Tibial artery (tissue), 4 donors: ENCODE measurements around the gene SNAPC2.

Source experiments
- DNase-seq, 2 donors: peaks; one replicate each; pipeline ENCODE4 v3.0.0-alpha.2; 2019
- H3K27ac ChIP-seq, 2 donors: fragments of 200-600 bp; sonication (generic) in 1 of 2; 1 replicate in 1 of 2; 2 replicates in 1 of 2; pipeline ENCODE4 v1.5.1; 2018 to 2019; ENCODE audit warnings: mild to moderate bottlenecking in 1 of 2
- H3K27me3 ChIP-seq, 2 donors: fragments of 200-600 bp; sonication (generic) in 1 of 2; one replicate each; pipeline versions ENCODE4 v1.5.1 to v1.6.0; 2016 to 2019
- H3K36me3 ChIP-seq, 3 donors: fragments of 200-600 bp; sonication (generic) in 2 of 3; one replicate each; pipeline ENCODE4 v1.5.1; 2016 to 2019; ENCODE audit warnings: mild to moderate bottlenecking in 2 of 3
- H3K4me1 ChIP-seq, 4 donors: fragments of 200-600 bp; sonication (generic) in 2 of 4; 1 replicate in 3 of 4; 2 replicates in 1 of 4; pipeline ENCODE4 v1.5.1; 2016 to 2019
- H3K4me3 ChIP-seq, 2 donors: fragments of 200-600 bp; sonication (generic) in 1 of 2; 1 replicate in 1 of 2; 2 replicates in 1 of 2; pipeline ENCODE4 v1.5.1; 2018 to 2019; ENCODE audit warnings: mild to moderate bottlenecking in 2 of 2
- H3K9me3 ChIP-seq, 3 donors: fragments of 200-600 bp; sonication (generic) in 1 of 3; one replicate each; pipeline ENCODE4 v1.5.1; 2016 to 2019
- intact Hi-C: fragments of 100-400 bp; cut with DNase I; formaldehyde crosslinking; loops from one replicate; pipeline ENCODE4 v1.15.0; 2023; ENCODE audit warnings: low total_unique reads
- TF ChIP-seq, protein P1 (sequence below), 2 experiments: fragments of 200-600 bp in 1 of 2; fragments of 450-650 bp in 1 of 2; IDR thresholded peaks; one replicate each; pipeline ENCODE4 v1.5.1; 2017 to 2019; ENCODE audit warnings: antibody characterized with exemption in 2 of 2, mild to moderate bottlenecking in 1 of 2, moderate library complexity in 1 of 2

The SNAPC2 gene

DNA sequence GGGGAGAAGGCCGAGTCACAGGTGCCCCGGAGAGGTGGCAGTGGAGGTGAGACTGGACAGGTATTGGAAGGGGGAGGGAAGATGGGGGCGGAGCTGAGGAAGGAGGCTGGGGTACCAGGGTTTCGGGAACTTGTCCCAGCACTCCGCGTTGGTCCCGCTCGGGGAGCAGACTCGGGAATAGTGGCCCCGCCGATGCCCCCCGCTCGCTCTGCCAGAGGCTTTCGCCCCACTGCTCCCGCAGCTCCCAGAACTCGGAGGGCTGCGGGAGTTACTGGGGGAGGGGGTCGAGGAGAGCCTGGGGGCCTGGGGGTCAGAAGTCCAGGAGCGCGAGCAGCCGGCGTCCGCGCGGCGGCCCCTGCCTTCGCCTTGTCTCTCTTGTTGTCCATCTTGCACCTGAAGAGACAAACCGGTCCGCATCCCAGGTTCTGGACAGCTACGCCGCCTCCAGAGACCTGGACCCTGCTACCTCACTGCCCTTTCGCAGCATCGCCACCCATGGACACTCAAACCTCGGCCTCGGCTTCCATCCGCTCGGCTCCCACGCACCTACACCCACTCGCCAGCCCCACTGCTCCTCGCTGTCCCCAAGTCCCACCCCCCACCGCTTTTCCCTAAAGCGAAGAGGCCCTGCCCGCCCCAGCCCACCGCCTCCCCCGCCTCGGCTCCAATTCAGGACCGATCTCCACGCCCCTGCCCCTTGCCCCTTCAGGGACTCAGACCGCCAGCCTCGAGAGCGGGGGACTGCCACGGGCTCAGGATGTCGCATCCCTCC is 46.6 kb upstream of the SNAPC2 start:
- Histone ChIP-seq H3K4me3 (peak overlapping the region in 1 of 2 donors; percentile 30), H3K9me3 (no peaks in the 10 kb centered on the region), H3K36me3 (no peaks in the 10 kb centered on the region), H3K27me3 (peaks cover 0 to 38% of the 10 kb centered on the region in 2 donors), H3K27ac (no peak overlapping the region), H3K4me1 (peaks cover 0 to 59% (median 40%) of the 10 kb centered on the region in 4 donors)
- TF ChIP-seq, protein P1, sequence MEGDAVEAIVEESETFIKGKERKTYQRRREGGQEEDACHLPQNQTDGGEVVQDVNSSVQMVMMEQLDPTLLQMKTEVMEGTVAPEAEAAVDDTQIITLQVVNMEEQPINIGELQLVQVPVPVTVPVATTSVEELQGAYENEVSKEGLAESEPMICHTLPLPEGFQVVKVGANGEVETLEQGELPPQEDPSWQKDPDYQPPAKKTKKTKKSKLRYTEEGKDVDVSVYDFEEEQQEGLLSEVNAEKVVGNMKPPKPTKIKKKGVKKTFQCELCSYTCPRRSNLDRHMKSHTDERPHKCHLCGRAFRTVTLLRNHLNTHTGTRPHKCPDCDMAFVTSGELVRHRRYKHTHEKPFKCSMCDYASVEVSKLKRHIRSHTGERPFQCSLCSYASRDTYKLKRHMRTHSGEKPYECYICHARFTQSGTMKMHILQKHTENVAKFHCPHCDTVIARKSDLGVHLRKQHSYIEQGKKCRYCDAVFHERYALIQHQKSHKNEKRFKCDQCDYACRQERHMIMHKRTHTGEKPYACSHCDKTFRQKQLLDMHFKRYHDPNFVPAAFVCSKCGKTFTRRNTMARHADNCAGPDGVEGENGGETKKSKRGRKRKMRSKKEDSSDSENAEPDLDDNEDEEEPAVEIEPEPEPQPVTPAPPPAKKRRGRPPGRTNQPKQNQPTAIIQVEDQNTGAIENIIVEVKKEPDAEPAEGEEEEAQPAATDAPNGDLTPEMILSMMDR (IDR thresholded peaks at IDR 0.05): no peak
- no peak for DNase-seq
- intact Hi-C loops: no loop called here

DNA sequence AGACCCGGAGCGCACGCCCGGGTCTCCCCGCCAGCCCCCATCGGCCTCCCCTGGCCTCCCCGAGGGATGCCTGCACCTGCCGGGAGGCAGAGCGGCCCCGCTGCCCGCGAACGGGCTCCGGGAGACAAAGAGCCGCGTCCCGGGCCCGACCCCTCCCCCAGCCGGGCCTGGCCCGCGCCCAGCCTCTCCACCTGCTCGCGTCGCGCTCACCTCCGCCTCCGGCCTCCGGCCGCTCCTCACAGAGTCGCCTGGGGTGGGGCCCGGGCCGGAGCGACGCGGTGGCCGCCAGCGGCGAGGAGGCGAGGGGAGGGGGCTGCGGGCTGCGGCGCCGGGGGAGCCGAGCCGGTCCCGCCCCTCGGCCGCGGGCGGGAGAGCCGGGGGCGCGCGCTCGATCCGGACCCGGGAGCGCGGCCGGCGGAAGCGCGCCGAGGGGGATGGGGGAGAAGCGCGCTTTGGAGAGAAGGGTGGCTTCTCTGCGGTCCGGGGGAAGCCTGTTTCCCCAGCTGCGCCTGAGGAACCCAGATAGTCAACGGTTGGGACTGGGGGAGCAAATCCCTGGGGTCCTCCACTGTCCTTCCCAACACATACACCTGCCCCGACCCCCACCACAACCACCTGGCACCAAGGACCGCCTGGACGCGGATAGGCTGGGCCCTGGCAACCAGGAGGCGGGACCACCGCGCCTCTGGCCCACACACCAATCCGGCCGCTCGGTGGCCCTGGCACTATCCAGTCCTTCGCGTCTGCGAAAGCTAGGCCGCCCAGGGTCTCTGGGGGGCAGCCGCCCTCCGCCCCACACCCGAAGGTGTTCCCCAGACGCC is 45.9 kb upstream of the SNAPC2 start, which contains the start of gene PRR36:
Gene PRR36, minus strand, starts transcription at position 315 of the 821 bp plus-strand sequence. CDS start 701 bp downstream, outside the sequence.
- intact Hi-C loops: no loop called here
- H3K4me1 ChIP-seq: peaks cover 0 to 51% (median 32%) of the 10 kb centered on the region in 4 donors
- no peaks in the 10 kb centered on the region for H3K9me3 ChIP-seq
- H3K4me3 ChIP-seq: peak within 1 kb of the TSS in 1 of 2 donors; percentile 30
- no peak for DNase-seq
- peaks cover 0 to 45% of the 10 kb centered on the region in 2 donors for H3K27me3 ChIP-seq
- H3K27ac ChIP-seq: no peak within 1 kb of the TSS
- no peaks in the 10 kb centered on the region for H3K36me3 ChIP-seq
- TF ChIP-seq, protein P1 (IDR thresholded peaks at IDR 0.05): no peak

DNA sequence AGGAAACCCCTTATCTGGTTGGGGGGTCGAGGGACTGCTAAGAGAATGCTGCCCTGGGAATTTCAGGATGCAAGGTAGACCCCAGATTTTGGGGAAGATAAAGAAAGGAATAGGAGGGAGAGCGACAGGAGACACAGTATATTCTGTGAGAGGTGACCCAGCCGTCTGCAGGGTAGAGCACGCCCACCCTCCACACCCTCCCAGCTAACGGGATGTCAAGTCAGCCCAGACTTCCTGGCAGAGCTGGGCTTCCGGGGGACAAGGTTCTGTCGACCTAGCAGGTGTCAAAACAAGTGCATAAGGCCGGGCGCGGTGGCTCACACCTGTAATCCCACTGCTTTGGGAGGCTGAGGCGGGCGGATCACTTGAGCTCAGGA is 45.3 kb upstream of the SNAPC2 start:
- no peak overlapping the region for H3K4me3 ChIP-seq
- peaks cover 0 to 48% of the 10 kb centered on the region in 2 donors for H3K27me3 ChIP-seq
- H3K36me3 ChIP-seq: no peaks in the 10 kb centered on the region
- DNase-seq: no peak
- TF ChIP-seq, protein P1 (IDR thresholded peaks at IDR 0.05): no peak
- no peaks in the 10 kb centered on the region for H3K9me3 ChIP-seq
- peaks cover 0 to 45% (median 26%) of the 10 kb centered on the region in 4 donors for H3K4me1 ChIP-seq
- no peak overlapping the region for H3K27ac ChIP-seq
- intact Hi-C loops: no loop called here

DNA sequence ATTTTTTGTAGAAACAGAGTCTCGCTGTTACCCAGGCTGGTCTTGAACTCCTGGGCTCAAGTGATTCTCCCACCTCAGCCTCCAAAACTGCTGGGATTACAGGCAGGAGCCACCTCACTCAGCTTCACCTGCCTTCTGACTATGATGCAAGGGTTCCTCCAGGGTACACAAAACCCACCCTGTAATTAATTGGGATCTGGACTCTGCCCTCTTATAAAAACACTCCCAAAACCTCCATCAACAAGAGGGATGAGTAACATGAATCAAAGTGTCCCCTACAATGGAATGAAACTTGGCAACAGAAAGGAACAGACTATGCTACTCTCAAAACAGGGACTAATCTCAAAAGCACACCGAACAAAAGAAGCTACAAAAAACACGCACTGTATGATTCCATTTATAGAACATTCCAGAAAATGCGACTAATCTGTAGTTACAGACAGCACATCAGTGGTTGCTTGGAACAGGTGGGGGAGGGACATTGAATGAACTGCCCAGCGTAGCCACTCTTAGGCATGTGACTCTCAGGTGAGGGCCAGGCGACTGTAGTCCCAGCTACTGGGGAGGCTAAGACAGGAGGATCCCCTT is 42.8 kb upstream of the SNAPC2 start:
- peaks cover 0 to 42% of the 10 kb centered on the region in 2 donors for H3K27me3 ChIP-seq
- TF ChIP-seq, protein P1 (IDR thresholded peaks at IDR 0.05): no peak
- intact Hi-C loops: no loop called here

DNA sequence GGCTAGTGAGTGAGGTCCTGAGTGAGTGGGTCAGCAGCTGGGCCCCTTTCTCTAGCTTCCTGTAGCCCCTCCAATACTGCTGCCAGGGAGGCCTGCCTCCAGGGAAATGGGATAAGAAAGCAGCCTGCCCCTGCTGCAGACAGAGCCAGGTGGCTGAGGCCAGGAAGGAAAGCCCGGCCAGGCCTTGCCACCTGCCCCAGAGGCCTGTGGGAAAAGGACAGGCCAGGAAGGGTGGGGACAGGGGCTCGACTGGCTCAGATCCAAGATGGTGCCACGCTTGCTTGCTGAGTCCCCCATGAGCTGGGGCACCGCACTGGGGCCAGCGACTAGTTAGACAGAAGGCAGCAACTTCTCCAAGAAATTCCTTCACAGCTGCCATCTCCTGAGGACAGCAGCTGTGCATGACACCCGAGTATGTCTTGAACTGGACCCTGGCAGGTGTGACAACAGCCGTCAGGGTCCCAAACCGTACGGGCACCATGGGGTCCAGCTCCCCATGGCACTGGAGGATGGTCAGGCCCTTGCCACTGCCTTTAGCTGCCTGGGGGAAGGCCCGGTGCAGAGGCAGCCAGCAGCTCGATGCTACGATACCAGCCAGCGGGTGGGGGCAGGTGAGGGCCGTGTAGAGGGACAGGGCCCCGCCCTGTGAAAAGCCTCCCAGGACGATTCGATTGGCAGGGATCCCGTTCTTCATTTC is 40.9 kb upstream of the SNAPC2 start:
- Histone ChIP-seq H3K36me3 (no peaks in the 10 kb centered on the region), H3K4me1 (peaks cover 0 to 5% (median 3%) of the 10 kb centered on the region in 4 donors), H3K9me3 (no peaks in the 10 kb centered on the region), H3K27me3 (peaks cover 0 to 23% of the 10 kb centered on the region in 2 donors), H3K27ac (no peak overlapping the region), H3K4me3 (no peak overlapping the region)
- DNase-seq: no peak
- intact Hi-C loops: no loop called here
- TF ChIP-seq, protein P1 (IDR thresholded peaks at IDR 0.05): no peak

More for the DNA sequence above, 42.8 kb upstream of the SNAPC2 start:
- no peak for DNase-seq
- H3K36me3 ChIP-seq: no peaks in the 10 kb centered on the region
- H3K4me3 ChIP-seq: no peak overlapping the region
- peaks cover 0 to 24% (median 12%) of the 10 kb centered on the region in 4 donors for H3K4me1 ChIP-seq
- H3K9me3 ChIP-seq: no peaks in the 10 kb centered on the region
- no peak overlapping the region for H3K27ac ChIP-seq
